SIG-M5 treated with dmso at 0.1 percent for 504 hours (cell line): ENCODE measurements around the gene DSC1.
"Not testable (repeated sequence)": the region's sequence is repeated elsewhere in the genome, so short reads cannot be mapped to it uniquely, and the experiment has no call there.

Experiments used
- DNase-seq: peaks from one replicate; lab custom pipeline; 2025; ENCODE audit not compliant: unreplicated experiment; lab: John Stamatoyannopoulos, UW

Gene DSC1

DNA sequence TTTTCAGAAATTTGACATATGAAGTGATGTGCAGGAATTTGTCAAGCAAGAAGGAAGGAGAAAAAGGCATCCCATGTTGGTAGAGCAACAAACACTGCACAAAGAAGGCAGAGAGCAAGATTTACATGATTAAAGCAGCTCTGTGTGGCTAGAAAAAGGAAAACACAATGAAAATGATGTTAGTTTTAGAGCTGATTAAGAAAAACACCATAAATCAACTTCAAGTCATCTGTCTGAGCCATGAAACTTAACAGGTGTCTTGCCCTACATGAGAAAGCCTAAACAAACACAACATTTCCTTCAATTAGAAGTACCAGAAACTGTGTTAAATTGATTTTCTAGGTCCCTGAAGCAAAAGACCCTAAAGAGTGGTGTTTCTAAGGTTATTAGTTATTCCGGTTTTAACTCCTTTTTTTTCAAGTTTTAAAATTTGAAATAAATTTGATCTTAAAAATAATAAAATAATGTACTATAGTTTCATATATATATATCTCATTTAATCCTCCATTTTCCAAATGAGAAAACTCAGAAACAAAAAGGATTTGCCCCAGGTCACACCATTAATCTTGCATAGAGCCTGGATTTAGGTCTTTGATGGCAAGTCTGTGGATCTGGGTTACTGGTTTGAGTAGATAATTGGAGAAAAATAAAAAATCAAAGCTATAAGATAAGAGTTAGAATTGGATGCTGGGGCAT is 8.6 kb upstream of the DSC1 start:
- no peak for DNase-seq

DNA sequence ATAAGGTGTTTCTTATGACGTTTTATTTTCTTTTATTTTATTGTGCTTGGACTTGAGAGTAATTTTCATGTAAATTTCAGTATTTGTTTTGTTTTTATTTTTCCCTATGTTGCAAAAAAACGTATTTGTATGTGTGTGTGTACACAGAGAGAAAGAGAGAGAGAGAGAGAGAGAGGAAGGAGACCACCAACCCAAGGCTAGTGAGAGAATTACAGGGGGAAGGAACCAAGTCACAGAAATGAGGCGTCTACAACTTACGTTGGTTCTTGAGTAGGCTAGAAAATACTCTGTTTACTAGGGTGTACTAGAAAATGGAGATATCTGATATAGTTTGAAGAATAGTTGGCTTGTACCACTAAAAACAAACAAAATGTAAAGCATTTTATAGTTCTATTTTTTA is 7.7 kb upstream of the DSC1 start:
- DNase-seq: no peak

DNA sequence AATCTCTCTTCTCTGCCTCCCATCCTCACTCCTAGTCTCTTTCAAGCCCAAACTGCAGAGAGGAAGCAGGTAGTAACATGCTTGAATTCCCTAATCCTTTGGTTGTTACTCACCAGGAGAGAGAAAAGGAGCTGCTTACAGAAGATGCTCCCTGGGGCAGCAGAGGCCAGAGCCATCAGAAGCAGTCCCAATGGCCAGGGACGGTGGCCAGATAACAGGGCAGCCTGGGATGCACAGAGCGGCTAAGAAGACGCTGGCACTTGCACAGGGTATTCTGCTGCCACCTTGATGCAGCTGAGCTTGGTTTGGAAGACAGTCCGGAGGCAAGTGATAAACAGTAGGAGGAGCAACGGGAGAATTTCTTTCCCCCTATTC is 250 bp downstream of the DSC1 start:
- DNase-seq: no peak

DNA sequence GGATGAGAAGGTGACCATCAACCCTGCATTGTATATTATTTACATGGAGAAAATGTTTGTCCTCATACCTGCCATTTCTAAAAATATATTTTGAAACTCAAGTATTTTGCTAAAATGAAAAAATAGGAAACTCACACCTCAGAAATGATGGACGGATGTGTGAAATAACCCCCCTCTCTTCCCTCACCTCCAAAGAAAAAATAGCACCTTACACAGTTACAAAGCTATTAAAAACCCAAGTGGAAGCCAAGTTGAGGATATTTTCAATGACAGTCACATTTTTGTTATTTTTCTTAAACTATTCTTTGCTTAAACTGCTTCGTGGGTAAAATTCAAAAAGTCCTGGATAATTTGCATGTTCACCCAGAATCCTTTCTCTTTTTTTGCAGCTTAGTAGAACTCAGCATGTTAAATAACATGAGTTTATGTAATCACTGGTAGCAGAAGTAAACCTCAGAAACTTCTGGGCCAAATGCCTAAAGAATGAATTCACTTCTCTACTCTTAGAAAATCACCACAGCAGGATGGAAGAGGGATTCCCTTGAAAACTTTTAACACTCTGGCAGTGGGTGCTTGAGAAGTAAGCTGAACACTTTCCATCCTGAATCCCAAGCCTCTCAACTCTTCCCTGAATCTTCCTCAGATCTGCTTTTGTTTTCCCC is 768 bp downstream of the DSC1 start:
- DNase-seq: no peak

DNA sequence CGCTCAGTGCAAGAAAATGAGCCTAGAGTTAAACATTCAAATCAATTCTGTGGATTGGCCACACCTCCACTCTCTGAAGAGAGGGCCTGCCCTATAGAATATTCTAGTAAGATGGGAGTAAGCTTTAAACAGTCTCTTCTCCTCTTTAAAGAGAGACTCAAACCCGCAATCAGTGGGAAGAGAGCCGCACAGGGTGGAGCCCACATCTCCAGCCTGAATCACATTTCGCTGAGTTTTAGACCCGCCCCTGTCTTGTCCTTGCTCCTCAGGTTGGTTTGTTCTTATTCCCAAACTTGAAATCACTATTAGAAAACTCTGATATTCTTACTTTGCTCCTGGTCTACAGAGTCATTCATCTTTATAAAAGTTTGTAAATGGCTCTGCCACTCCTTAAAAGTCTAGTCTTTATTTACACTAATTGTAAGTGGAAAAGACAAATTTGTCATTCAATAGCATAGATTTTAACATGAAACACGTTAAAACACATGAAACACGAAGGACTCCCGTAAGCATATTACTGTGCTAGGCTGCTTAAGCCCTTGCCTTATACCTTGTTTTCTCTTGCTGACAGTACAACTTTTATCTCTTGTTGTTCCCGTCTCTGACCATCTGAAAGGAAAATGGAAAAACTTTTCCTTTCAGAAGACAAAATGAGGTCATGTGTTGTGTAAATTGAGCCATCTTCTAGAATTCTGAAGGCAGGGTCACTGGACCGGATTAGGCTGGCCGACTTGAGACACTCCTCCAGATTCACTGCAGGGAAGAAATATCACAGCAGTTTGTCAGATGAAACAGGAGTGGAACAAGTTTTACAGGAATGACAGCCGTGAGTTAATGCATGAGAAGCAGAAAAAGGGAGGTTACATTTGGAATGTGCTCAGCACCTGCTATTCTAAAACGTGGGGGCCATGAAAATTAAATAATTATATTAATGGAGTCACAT is 5.6 kb downstream of the DSC1 start:
- peak; percentile 49 for DNase-seq

DNA sequence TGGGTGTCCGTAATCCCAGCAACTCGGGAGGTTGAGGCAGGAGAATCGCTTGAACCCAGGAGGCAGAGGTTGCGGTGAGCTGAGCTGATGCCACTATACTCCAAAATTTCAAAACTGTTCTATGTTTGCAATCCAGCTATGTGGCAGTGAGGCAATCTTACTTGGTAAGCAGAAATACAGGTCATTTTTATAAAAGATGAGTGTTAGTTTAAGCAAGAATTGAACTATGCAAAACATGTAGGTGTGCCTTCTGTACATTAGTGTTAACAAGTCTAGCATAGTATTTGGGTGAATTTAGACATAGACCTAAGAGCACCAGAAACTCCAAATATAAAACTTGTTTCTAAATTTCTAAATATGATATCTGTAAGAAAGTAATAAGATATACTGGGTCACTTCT is 7.2 kb downstream of the DSC1 start:
- no peak for DNase-seq

DNA sequence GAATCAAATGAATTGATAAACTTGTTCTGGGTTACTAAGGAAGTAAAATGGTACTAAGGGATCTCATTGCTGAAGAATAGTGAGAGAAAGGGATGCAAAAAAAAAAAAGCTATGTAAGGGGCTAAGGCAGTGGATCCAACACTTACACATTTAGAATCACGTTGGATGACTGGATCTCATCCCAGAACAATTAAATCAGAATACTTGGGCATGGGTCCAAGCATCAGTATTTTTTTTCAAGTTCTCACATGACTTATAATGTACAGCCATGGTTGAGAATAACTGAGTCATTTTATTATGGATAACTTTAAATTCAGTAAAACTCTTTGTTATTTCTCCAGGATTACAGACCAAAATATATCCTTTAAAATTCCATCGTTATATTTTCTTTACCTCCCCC is 8.5 kb downstream of the DSC1 start:
- no peak for DNase-seq

DNA sequence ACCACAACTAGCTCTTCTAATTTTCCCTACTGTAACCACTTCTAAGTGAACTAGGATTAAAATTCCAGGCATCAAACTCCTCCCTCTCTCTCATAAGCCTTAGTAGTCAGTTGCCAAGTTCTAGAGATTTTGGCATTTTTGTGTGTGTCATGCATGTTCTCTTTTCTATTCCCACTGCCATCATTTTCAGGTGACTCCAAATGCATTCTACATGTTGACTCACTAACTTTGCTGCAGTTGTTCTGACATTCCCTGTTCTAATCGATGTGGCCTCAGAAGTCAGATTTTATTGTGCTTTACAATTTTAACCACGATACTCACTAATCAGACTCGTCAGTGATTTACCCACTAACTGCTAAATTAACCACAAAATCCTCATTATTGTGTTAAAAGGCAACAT is 13.3 kb downstream of the DSC1 start:
- no peak for DNase-seq

DNA sequence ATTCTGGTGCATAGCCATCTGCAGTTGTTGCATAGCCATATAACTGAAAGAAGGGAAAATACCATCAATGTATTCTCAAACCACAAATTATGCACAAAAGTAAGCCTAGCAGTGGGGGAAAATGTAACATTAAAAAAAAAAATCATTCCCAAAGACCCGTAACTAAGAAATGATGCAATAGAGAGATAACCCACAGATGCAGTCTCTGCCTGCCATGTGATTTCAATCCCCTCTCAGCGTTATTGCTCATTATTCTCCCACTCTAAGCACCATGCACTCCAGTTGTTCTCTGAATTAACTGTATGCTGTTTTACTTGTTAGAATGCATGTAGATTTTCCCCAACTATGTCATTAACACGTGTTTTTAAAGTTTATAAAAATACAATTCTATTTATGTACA is 14.1 kb downstream of the DSC1 start:
- DNase-seq: no peak

DNA sequence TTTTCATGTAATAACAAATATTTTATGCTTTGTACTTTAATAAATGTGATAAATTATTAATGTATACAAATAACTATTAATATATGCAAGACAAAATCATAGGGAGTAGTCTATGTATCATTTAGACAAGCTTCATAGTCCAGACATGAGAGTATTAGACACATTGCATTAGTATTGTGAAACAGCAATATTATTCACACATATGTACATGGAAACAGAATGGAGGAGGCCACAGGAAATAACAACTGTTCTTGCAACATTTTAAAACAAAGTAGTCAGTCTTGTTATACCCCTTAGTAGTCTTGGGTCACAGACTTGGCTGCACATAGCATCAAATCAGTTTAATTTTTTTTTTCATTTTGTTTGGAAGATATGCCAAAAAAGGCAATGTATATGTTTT is 15.8 kb downstream of the DSC1 start:
- no peak for DNase-seq

DNA sequence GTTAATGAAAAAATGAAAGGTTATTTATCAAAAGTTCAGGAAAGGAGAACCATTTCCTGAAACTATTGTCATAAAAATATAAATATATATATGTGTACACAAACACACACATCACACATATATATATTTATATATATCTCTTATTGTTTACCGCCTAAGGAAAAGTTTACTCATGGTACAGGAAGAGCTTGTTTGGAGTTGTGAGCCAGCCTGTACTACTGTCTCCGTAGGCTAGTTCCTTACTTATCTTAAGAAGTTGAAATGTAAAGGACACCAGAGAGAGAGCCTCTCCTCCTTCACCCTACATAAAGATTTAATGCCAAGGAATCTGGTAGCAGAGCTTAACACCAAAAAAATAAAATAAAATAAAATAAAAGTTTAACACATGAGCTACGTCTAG is 19.6 kb downstream of the DSC1 start:
- no peak for DNase-seq

DNA sequence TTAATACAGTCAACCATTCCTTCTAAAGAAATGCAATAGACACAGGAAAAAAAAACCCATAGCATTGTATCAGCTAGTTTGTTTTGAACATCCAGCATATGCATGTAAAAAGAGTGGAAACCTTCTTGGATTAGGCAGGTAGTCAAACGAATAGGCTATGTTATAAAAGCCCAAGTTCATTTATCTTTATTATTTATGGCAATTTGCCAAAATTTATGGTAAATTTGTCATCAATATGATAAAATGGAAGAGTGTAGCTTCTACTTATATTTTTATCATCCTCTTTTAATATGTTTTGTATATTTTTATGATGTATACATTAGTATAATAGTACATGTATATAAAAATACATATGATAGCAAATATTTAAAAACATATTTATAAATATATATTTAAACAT is 23.9 kb downstream of the DSC1 start:
- DNase-seq: no peak

DNA sequence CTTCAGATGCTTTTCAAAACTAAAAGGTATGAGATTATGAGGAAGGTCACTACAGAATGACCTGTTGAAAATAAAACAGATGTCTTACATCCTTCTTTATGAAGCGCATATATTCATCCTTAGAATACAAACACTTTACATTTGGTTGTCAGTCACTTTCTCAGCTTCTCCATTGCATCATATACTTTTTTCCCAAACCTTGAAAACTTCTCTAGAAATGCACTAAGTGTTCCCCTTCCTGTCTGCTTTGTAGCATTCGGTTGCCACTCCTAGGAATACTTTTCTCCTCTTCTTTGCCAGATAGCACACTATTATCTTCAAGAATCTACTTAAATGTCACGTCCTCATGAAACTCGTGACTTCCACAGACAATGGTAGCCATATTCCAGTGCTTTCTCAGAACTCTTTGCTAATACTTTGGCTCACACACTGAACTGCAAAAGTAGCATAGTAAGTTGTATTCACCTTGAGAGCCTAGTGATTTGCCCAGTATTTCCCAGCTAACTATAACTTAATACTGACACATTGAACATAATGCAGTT is 27.6 kb downstream of the DSC1 start:
- DNase-seq: no peak

DNA sequence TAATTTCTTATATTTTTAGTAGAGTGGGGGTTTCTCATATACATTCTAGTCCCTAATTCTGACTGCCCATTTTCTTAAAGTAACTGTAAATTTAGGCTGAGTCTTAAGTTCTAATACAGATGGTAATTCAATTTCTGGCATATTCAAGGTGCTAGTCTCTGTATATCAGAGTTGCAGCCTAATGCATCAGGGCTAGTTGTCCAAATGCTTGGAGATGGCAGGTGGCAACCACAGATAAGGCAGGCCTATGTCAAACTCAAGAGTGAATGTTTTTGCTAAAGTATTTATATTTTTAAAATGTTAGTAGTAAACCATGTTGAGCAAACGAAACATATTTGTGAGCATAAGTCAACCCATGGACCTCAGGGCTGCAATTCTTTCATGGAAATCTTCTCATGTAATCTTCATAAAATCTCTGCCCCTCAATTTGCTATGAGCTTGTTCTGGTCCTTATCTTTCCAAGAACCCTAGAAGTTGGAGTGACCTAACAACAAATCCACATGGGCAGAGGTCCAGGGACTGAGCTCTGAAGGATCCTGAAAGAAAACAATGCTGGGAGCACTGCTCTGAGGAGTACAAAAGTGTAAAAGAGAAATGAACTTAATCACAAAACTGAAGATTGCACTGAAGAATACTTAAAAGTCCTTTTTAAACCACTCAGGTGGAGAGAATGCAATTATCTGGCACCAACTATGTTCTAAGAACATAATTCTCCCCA is 33.1 kb downstream of the DSC1 start:
- no peak for DNase-seq

DNA sequence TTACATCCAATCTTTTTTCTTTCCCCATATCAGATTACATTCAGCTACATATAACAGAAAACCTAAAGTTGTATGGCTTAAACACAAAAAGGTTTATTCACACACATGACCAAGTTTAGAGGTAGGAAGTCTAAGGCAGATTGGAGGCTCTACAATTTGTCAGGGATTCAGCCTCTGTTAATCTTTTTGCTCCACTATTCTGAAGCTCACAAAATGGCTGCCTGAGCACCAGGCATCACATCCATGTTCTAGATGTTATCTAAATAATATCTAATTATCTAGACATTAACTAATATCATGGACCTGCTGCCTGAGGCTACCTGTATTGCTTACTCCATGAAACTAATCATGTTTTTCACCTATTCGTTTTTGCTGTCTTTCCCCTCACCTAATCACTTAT is 36.8 kb downstream of the DSC1 start:
- no peak for DNase-seq

DNA sequence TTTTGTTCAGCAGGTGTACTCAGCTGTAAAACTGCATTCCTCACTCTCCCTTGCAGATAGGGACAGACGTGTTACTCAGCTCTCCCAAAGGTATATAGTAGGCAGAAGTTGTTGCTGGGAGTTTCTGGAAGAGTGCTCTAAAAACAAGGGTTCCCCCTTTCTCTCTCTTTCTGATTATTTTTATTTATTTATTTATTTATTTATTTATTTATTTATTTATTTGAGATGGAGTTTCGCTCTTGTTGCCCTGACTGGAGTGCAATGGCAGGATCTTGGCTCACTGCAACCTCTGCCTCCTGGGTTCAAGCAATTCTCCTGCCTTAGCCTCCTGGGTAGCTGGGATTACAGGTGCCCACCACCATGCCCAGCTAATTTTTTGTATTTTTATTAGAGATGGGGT is 39.5 kb downstream of the DSC1 start:
- not testable (repeated sequence) for DNase-seq

DNA sequence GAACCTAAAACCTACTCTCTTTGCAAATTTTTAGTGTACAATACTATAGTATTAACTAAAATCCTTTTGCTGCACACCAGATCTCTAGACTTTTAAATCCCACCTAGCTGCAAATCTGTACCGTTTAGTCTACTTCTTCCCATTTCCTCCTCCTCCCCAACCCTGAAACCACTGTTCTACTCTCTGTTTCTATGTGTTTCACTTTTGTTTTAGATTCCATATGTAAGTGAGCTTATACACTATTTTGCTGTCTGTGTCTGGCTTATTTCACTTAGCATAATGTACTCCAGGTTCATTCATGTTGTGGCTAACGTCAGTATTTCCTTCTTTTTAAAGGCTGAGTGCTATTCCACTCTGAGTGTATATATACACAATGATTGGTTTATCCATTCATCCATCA is 42.1 kb downstream of the DSC1 start:
- DNase-seq: no peak

DNA sequence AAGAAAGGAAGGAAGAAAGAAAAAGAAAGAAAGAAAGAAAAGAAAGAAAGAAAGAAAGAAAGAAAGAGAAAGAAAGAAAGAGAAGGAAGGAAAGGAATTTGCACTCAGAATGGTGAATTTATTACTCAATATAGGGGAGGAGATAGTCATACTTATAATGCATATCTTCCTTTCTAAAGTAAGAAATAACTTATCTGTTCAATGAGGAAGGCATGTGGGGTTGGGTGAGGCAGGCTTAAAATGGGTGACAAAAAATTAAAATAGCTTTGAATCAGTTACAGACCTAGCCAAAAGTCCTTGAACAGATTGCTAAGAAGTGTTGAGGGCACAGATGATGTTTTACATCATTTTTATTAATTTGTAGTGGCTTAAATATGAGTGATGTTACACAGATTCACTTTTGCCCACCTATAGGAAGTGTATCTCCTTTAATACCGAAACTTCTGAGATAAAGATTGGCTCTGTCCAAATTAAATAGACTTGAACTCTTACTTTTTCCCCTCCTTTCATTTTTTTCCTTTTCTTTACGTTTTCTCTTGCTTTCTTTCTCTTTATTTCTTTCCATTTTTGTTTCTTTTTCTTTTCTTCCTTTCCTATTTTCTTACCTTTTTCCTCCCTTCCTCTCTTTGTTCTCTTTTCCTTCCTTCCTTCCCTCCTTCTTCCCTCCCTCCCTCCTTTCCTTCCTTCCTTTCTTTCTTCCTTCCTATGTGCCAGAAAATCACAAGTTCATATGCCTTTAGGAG is 45.6 kb downstream of the DSC1 start:
- no peak for DNase-seq

DNA sequence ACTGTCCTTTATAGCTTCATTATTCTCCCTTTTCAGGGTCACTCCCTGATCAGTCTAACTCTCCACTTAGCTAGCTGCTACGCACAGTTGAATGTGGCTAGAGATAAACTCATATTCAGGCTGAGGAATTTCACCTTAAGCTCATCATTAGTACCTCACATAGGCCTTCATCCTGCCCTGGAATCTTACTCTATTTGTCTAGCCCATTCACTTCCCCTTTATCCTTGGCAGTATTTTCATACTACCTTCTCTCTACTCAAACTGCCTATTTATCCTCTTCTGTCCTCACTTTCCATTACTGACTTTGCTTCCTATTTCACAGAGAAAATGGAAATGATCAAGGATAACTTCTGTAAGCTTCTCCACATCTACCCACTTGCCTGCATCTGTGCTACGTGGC is 49.9 kb downstream of the DSC1 start:
- DNase-seq: no peak

DNA sequence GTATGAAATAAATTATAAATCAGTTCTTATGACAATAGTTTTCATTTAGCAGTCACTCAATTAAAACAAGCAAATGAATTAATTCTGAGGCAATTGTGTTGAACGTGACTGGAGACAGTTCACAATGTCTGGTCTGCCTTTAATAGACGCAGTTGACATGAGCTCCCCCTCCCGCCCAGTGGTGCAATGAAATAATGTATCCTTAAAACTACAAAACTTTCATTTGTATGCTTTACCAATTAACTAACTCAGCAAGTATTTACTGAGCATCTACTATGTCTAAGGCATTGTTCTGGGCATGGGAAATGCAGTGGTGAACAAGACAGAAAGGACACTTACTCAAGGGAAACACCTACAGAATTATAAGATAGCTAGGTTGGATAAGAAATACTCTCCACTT is 56.9 kb downstream of the DSC1 start:
- DNase-seq: no peak
